DMS79 treated with DMSO at 0.1 percent for 48 hours (cell line): ENCODE data around the gene DUSP16.

ENCODE experiments used
- DNase-seq: peaks from one replicate; lab custom pipeline; 2025; lab: John Stamatoyannopoulos, UW

Gene DUSP16

GRCh38 chr12:12470751-12471306 is 91.8 kb downstream of the DUSP16 start:
- DNase-seq, result no peak

DNA sequence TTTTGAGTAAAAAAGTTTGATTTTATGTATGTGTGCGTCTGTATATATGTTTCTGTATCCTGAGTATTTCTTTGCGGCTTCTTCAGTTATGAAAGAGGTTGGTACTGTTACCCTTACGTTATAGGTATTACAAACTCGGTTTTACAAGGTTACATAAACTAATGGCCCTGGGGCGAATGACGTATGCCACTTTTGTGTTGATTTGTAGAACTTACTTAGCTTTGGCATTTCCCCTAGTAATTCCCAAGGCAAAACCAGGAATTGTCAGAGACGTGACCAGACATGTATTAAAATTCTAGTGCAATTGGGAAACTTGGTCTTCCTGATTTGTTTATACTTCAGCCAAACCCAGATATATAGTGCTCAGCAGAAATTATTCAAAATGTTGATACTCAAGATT is 93.3 kb downstream of the DUSP16 start:
- no peak for DNase-seq

- DNase-seq, result no peak
Measured at GRCh38 chr12:12468575-12468974, 94.1 kb downstream of the DUSP16 start.

GRCh38 chr12:12467688-12468261 is 94.9 kb downstream of the DUSP16 start:
- no peak for DNase-seq

DNA sequence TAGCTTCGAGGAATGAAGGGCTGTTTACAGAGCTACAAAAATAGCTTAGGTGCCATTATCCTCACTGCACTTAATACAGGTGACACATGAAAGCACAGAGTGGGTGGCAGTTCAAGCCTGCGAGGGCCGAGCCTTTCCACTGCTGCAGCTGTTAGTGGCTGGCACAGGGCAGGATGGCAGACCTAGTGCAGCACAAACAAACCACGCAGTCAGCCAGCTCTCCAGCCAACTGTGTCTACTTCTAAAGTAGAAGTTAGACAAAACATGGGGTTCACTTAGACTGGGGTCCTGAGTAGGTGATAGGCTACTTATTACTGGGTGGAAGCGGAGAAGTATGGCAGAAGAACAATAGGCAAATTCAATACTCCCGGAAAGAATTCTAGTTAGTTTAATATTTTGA is 95.4 kb downstream of the DUSP16 start:
- DNase-seq, result no peak

DNA sequence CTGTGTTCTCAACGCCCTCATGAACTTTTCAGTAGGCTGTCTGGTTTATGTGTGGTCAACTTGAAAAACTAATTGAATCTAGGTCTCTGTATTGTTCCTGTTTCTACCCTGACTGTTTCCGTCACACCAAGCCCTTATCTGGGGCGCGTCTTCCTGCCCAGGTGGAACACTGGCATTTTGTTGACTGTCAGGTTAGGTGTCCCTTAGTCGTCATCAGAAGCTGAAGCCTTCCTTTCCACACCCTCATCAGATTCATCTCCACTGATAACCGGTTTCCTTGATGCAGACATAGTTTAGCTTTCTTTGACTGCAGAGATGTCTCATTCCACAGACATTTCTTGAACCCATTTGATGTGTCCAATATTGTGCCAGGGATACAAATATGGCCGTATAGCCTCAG is 96.5 kb downstream of the DUSP16 start:
- no peak for DNase-seq

- DNase-seq, result no peak
Measured at GRCh38 chr12:12465522-12465921, 97.1 kb downstream of the DUSP16 start.

DNA sequence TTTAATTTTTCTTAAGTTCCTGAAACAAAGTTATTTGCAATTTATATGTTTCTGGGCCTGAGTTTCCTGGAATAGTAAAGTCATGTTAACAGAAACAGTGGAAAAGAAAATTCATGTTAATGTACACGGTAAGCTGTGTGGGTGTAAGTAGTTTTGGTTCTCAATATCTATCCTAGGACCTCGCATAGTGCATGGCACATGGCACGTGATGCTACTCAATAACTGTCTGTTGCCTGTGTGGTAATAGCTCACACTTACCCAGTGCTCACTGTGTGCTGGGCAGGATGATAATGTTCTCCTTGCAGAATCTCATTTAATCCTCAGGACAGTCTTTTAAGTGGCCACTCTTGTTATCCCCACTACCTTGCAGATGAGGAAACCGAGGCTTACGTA is 100.7 kb downstream of the DUSP16 start:
- no peak for DNase-seq

- no peak for DNase-seq
Measured at GRCh38 chr12:12460935-12461922, 101.4 kb downstream of the DUSP16 start.

- DNase-seq, result no peak
Measured at GRCh38 chr12:12456637-12457036, 106.0 kb downstream of the DUSP16 start.

DNA sequence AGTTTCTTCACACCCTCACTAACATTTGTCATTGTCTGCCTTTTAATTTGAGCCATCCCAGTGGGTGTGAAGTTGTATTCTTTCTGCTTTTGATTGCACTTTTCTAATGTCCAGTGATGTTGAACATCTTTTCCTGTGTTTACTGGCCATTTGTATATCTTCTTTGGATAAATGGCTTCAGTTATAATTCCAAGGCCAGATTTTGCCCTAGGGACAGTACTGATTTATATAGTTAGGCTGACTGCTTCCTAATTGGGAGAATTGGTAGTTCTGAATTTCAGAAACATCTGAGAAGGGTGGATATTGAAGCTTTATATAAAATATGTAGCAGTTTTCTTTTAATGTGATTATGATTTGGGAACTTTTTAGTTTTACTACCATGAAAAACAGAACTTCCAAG is 108.3 kb downstream of the DUSP16 start:
- no peak for DNase-seq

GRCh38 chr12:12453635-12454034 is 109.0 kb downstream of the DUSP16 start:
- no peak for DNase-seq

GRCh38 chr12:12452326-12452902 is 110.2 kb downstream of the DUSP16 start:
- no peak for DNase-seq

- no peak for DNase-seq
Measured at GRCh38 chr12:12451098-12451497, 111.6 kb downstream of the DUSP16 start.

DNA sequence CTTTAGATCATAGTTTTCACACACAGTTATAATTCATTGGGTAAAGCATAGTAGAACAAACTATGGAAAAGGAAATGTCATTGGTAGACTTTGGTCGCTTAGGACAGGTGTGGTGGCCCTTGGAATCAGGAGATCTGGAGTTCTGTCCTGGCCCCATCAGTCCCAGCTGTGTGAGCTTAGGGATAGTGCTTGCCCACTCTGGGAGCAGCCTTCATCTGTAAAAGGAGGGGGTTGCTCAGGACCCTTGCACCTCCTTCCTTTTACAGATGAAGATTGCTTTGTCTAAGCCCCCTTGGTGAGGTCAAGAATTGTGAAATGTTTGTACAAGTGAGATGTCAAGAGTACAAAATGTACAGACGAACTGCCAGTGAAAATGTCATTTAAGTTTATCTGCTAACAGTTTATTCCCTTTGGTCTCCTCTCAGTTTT is 112.6 kb downstream of the DUSP16 start:
- DNase-seq, result no peak

DNA sequence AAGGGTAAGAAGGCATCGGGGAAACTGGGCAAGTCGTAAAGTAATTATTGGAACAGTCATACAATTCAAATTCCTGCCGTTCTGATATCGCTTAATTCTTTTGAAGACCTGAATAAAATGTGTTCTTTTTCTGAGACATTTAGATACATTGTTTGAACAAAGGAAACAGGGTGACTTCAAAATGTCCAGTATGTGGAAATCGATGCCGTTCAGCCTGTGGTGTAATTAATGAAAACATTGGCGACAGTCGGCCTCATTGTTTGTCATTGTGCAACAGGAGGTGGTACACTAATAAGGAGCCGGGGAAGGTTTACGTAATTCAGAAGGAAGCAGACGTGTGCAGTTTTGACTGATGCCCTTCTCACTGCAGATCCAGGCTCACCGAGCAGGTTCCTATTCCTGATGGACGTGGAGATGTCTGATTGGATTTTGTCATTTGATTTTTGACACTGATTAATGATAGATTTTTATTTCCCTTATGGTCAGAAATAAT is 113.1 kb downstream of the DUSP16 start:
- no peak for DNase-seq

DNA sequence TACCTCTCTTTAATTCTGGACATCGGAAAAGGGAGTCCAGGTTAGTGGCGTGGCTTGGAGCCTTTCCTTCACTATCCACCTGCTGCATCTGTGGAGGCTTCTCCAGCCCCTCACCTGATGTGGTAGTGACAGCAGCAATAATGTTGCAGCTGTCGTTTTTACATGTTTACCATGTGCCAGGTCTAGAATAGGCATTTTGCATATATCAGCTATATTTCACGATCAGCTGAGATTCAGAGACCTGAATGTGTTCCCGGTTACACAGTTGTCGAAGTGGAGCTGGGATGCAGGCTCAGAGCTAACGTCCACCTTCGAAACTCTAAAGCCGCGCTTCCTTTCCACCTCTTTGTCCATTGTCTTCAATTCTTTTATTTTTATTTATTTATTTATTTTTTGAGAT is 114.8 kb downstream of the DUSP16 start:
- no peak for DNase-seq

DNA sequence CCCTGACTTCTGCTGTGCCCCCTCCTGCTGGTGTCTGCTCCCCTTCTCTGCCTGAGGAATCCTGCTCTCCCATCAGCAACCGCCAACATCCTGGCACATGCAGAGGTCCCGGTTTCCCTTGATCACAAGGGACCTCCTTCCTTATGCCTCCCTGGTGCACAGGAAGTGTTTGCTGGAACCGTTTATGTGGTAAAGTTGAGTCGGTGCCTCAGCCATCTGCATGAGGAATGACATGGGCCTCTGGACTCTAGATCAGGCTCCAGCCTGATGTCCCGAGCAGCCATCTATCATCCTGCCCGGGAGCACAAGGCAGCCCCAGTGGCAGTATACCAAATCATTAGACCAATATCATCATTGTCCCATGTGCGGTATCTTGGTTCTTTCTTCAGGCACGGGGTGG is 115.4 kb downstream of the DUSP16 start:
- DNase-seq, result no peak

GRCh38 chr12:12446786-12447185 is 115.9 kb downstream of the DUSP16 start:
- DNase-seq, result no peak

DNA sequence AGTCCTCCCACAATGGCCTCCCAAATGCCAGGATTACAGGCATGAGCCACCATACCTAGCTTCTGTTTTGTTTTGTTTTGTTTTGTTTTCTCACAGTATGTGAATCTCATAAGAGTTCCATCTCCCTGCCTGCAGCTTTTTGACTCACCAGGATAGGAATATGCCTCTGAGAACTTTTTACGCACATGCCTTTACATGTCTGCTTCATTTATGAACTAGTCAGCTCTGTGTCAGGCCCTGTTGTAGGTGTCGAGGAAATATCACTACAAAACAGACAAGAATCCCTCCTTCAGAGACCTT is 116.8 kb downstream of the DUSP16 start:
- no peak for DNase-seq

- DNase-seq, result no peak
Measured at GRCh38 chr12:12445165-12445881, 117.3 kb downstream of the DUSP16 start.

GRCh38 chr12:12443431-12443878 is 119.2 kb downstream of the DUSP16 start:
- no peak for DNase-seq
